Measurements from ENCODE around the gene POLN. TPM values are rescaled to one million over a fixed set of nuclear protein-coding genes. Genes with fewer than 3 reads are reported as not detected.
"Not testable (repeated sequence)": the region's sequence is repeated elsewhere in the genome, so short reads cannot be mapped to it uniquely, and the experiment has no call there.

Gene POLN
- total RNA-seq, 1 experiment from 2014 or later = 1.2 TPM

DNA sequence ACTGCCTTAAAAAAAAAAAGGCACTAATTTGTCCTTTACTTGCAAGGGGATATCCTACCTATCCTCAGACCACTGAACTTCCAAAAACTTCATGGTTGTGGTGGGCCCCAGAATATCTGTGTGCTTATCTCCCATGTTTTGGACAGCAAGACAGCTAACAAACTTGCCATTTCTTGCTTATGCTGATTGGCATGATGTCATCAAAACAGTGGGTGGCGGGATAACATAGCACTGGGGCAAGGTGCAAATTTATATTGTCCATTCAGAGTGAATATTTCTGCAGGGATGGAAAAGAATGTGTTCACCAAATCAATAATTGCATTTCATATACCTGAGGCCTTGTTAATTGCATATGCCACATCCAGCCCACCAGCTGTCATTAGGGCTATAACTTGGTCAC lies 23.5 kb downstream of the POLN start:
- TF ChIP-seq, protein P1, sequence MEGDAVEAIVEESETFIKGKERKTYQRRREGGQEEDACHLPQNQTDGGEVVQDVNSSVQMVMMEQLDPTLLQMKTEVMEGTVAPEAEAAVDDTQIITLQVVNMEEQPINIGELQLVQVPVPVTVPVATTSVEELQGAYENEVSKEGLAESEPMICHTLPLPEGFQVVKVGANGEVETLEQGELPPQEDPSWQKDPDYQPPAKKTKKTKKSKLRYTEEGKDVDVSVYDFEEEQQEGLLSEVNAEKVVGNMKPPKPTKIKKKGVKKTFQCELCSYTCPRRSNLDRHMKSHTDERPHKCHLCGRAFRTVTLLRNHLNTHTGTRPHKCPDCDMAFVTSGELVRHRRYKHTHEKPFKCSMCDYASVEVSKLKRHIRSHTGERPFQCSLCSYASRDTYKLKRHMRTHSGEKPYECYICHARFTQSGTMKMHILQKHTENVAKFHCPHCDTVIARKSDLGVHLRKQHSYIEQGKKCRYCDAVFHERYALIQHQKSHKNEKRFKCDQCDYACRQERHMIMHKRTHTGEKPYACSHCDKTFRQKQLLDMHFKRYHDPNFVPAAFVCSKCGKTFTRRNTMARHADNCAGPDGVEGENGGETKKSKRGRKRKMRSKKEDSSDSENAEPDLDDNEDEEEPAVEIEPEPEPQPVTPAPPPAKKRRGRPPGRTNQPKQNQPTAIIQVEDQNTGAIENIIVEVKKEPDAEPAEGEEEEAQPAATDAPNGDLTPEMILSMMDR (IDR thresholded peaks at IDR 0.05; ENCODE audit: insufficient read depth in 1 of 2, low read depth in 1 of 2, low read length in 1 of 2, severe bottlenecking in 1 of 2, unreplicated experiment in 1 of 2) = no peak
- H3K4me1 ChIP-seq = no peaks in the 10 kb centered on the region
- intact Hi-C loops (cut with micrococcal nuclease; ENCODE audit: unreplicated experiment) = no loop called here
- H3K27me3 ChIP-seq (replicated peaks; ENCODE audit: control insufficient read depth, insufficient read depth, low read length) = no peaks in the 10 kb centered on the region
- no peaks in the 10 kb centered on the region for H3K36me3 ChIP-seq (ENCODE audit: control insufficient read depth, insufficient read depth, low read length)
- no peak for DNase-seq
- BruUV-seq (replicated peaks) = no TSS peak
- no peak overlapping the region for H3K27ac Mint-ChIP-seq (ENCODE audit: unreplicated experiment)
- no peaks in the 10 kb centered on the region for H3K36me3 Mint-ChIP-seq (ENCODE audit: insufficient read depth, unreplicated experiment)
- H3K27me3 Mint-ChIP-seq (ENCODE audit: insufficient read depth, unreplicated experiment) = no peaks in the 10 kb centered on the region
- CTCF ChIA-PET = interaction anchor here (0.7 kb wide), 2 partner anchors 50 to 899 kb away, joined by 3 read pairs; no protein-coding TSS in a partner anchor
- no peak overlapping the region for H3K4me3 ChIP-seq (ENCODE audit: low read depth, low read length)
- POLR2A ChIA-PET = no interaction called here
- peaks cover 9% of the 10 kb centered on the region for H3K4me1 Mint-ChIP-seq (ENCODE audit: low read depth, unreplicated experiment)
- no peaks in the 10 kb centered on the region for H3K9me3 ChIP-seq
- H3K9me3 Mint-ChIP-seq (ENCODE audit: unreplicated experiment) = no peaks in the 10 kb centered on the region
- H3K4me3 Mint-ChIP-seq (ENCODE audit: unreplicated experiment) = no peak overlapping the region

- Histone ChIP-seq H3K36me3 (ENCODE audit: control insufficient read depth, insufficient read depth, low read length) (no peaks in the 10 kb centered on the region), H3K9me3 (no peaks in the 10 kb centered on the region), H3K4me1 (no peaks in the 10 kb centered on the region), H3K27me3 (replicated peaks; ENCODE audit: control insufficient read depth, insufficient read depth, low read length) (no peaks in the 10 kb centered on the region), H3K4me3 (ENCODE audit: low read depth, low read length) (no peak overlapping the region)
- Mint-ChIP-seq H3K36me3 (ENCODE audit: insufficient read depth, unreplicated experiment) (no peaks in the 10 kb centered on the region), H3K4me1 (ENCODE audit: low read depth, unreplicated experiment) (peaks cover 9% of the 10 kb centered on the region), H3K4me3 (ENCODE audit: unreplicated experiment) (no peak overlapping the region), H3K9me3 (ENCODE audit: unreplicated experiment) (no peaks in the 10 kb centered on the region), H3K27ac (ENCODE audit: unreplicated experiment) (no peak overlapping the region), H3K27me3 (ENCODE audit: insufficient read depth, unreplicated experiment) (no peaks in the 10 kb centered on the region)
- DNase-seq = no peak
- intact Hi-C loops (cut with micrococcal nuclease; ENCODE audit: unreplicated experiment) = no loop called here
- ChIA-PET POLR2A (no interaction called here), CTCF (no interaction called here)
- TF ChIP-seq, protein P1 (IDR thresholded peaks at IDR 0.05; ENCODE audit: insufficient read depth in 1 of 2, low read depth in 1 of 2, low read length in 1 of 2, severe bottlenecking in 1 of 2, unreplicated experiment in 1 of 2) = no peak
- no TSS peak for BruUV-seq (replicated peaks)
Measured at GRCh38 chr4:2217726-2218125, 24.2 kb downstream of the POLN start.

DNA sequence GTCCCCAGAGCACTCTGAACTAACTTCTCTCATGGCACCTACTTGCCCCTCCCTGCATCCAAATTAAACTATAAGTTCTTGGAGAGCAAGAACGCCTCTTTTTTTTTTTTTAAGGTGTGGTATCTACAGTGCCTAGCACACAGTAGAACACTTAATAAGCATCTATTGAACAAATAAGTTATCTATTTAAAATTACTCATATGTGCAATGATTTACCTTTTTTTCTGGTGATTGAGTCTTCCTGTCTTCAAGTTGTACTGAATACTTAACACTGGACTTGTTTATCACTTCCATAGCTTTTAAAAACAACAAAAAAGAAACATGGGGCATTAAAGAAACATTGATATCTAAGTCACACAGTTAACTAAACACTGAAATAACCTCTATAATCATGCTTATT lies 29.1 kb downstream of the POLN start:
- POLR2A ChIA-PET = no interaction called here
- no peaks in the 10 kb centered on the region for H3K36me3 ChIP-seq (ENCODE audit: control insufficient read depth, insufficient read depth, low read length)
- CTCF ChIA-PET = no interaction called here
- BruUV-seq (replicated peaks) = no TSS peak
- Mint-ChIP-seq H3K4me1 (ENCODE audit: low read depth, unreplicated experiment) (no peaks in the 10 kb centered on the region), H3K4me3 (ENCODE audit: unreplicated experiment) (no peak overlapping the region), H3K9me3 (ENCODE audit: unreplicated experiment) (no peaks in the 10 kb centered on the region), H3K27ac (ENCODE audit: unreplicated experiment) (no peak overlapping the region), H3K27me3 (ENCODE audit: insufficient read depth, unreplicated experiment) (no peaks in the 10 kb centered on the region), H3K36me3 (ENCODE audit: insufficient read depth, unreplicated experiment) (no peaks in the 10 kb centered on the region)
- TF ChIP-seq, protein P1 (IDR thresholded peaks at IDR 0.05; ENCODE audit: insufficient read depth in 1 of 2, low read depth in 1 of 2, low read length in 1 of 2, severe bottlenecking in 1 of 2, unreplicated experiment in 1 of 2) = no peak
- H3K4me3 ChIP-seq (ENCODE audit: low read depth, low read length) = no peak overlapping the region
- intact Hi-C loops (cut with micrococcal nuclease; ENCODE audit: unreplicated experiment) = no loop called here
- no peaks in the 10 kb centered on the region for H3K4me1 ChIP-seq
- DNase-seq = no peak
- no peaks in the 10 kb centered on the region for H3K9me3 ChIP-seq
- H3K27me3 ChIP-seq (replicated peaks; ENCODE audit: control insufficient read depth, insufficient read depth, low read length) = no peaks in the 10 kb centered on the region

GRCh38 chr4:2202789-2203188 lies 39.1 kb downstream of the POLN start:
- H3K9me3 ChIP-seq; intact Hi-C loops (cut with micrococcal nuclease; ENCODE audit: unreplicated experiment); H3K4me3 ChIP-seq (ENCODE audit: low read depth, low read length); H3K27me3 Mint-ChIP-seq (ENCODE audit: insufficient read depth, unreplicated experiment); POLR2A ChIA-PET; H3K27me3 ChIP-seq (replicated peaks; ENCODE audit: control insufficient read depth, insufficient read depth, low read length); H3K27ac Mint-ChIP-seq (ENCODE audit: unreplicated experiment); H3K4me3 Mint-ChIP-seq (ENCODE audit: unreplicated experiment); H3K4me1 Mint-ChIP-seq (ENCODE audit: low read depth, unreplicated experiment); BruUV-seq (replicated peaks); H3K36me3 ChIP-seq (ENCODE audit: control insufficient read depth, insufficient read depth, low read length); H3K4me1 ChIP-seq; H3K36me3 Mint-ChIP-seq (ENCODE audit: insufficient read depth, unreplicated experiment); DNase-seq; CTCF ChIA-PET: not testable (repeated sequence)
- H3K9me3 Mint-ChIP-seq (ENCODE audit: unreplicated experiment) = peaks cover 19% of the 10 kb centered on the region

Data from Caco-2 (cell line).